HCT116 (cell line): ENCODE data around the gene TUT1. TPM values are rescaled to one million over a fixed set of nuclear protein-coding genes. Genes with fewer than 3 reads are reported as not detected.
"Not testable (repeated sequence)": the region's sequence is repeated elsewhere in the genome, so short reads cannot be mapped to it uniquely, and the experiment has no call there.

ENCODE experiments used
- ATAC-seq: fragments of 200-7000 bp; cut with Tn5 transposase; 2 replicates; pipeline ENCODE4 v1.9.1; 2020; ENCODE audit warnings: mild to moderate bottlenecking, moderate library complexity
- BruUV-seq: library from RNA; stranded (reverse); fragments of 400-500 nt; replicated peaks from 2 replicates; lab custom pipeline; 2021; lab: Mats Ljungman, UMichigan
- CTCF ChIA-PET: fragments of 300-600 bp; sonication (Branson Sonifier 250); formaldehyde crosslinking; loops from one replicate; lab custom pipeline; 2021; ENCODE audit warnings: antibody characterized with exemption; lab: Charles Lee
- POLR2A ChIA-PET: fragments of 300-600, 350-600 bp; sonication (Branson Sonifier 250); formaldehyde crosslinking; loops from one replicate; lab custom pipeline; 2021; ENCODE audit warnings: antibody characterized with exemption; lab: Charles Lee
- RAD21 ChIA-PET, 2 experiments: fragments of 300-600 bp; sonication (Branson Sonifier 250); formaldehyde crosslinking; loops; one replicate each; lab custom pipeline; 2023; ENCODE audit warnings: low total read pairs in 2 of 2; ENCODE audit not compliant: uncharacterized antibody in 2 of 2, unreplicated experiment in 2 of 2, low non-redundant PET in 1 of 2; lab: Charles Lee
- DNase-seq: peaks from one replicate; pipeline ENCODE4 v3.0.0-alpha.2; 2010; ENCODE audit warnings: low read depth, low spot score
- H2AFZ ChIP-seq: fragments of 200-600 bp; shearing (Covaris generic), sonication (generic); 2 replicates; pipeline ENCODE4 v1.6.1; 2017; ENCODE audit warnings: low read depth, mixed run types, mixed read lengths, antibody characterized with exemption, low read length; ENCODE audit not compliant: poor library complexity, severe bottlenecking
- H3K27ac ChIP-seq: 2 replicates; pipeline ENCODE4 v1.5.1; 2012; ENCODE audit warnings: low read depth, low read length
- H3K27me3 ChIP-seq: fragments of 200-600 bp; sonication (generic); 2 replicates; pipeline ENCODE4 v1.6.1; 2016; ENCODE audit warnings: mixed run types, low read length, mixed read lengths; ENCODE audit not compliant: insufficient read depth
- H3K36me3 ChIP-seq, 2 experiments: fragments of 200-500 bp in 1 of 2; fragments of 200-600 bp in 1 of 2; sonication (Bioruptor generic) in 1 of 2; sonication (generic) in 1 of 2; 2 replicates each; pipeline versions ENCODE4 v1.5.1 to v1.6.1; 2014 to 2016; ENCODE audit warnings: low read length in 2 of 2, inconsistent platforms in 1 of 2, mixed read lengths in 1 of 2, mixed run types in 1 of 2; ENCODE audit not compliant: insufficient read depth in 2 of 2, control insufficient read depth in 1 of 2
- H3K4me1 ChIP-seq, 2 experiments: fragments of 200-600 bp in 1 of 2; sonication (generic) in 1 of 2; 2 replicates each; pipeline versions ENCODE4 v1.5.1 to v1.6.1; 2012 to 2017; ENCODE audit warnings: low read length in 2 of 2, inconsistent platforms in 1 of 2, mild to moderate bottlenecking in 1 of 2, mixed read lengths in 1 of 2, mixed run types in 1 of 2, moderate library complexity in 1 of 2; ENCODE audit not compliant: insufficient read depth in 2 of 2, control insufficient read depth in 1 of 2
- H3K4me2 ChIP-seq: fragments of 200-600 bp; sonication (generic); 2 replicates; pipeline ENCODE4 v1.6.1; 2017; ENCODE audit warnings: mixed run types, low read length, mixed read lengths
- H3K4me3 ChIP-seq, 2 experiments: fragments of 200-600 bp in 1 of 2; sonication (generic) in 1 of 2; replicated peaks in 1 of 2; 2 replicates each; pipeline ENCODE4 v1.5.1; 2011 to 2016; ENCODE audit warnings: low read length in 2 of 2, control low read depth in 1 of 2, low read depth in 1 of 2, mild to moderate bottlenecking in 1 of 2, mixed read lengths in 1 of 2, mixed run types in 1 of 2
- H3K79me2 ChIP-seq: fragments of 200-600 bp; sonication (generic); 2 replicates; pipeline ENCODE4 v1.6.1; 2017; ENCODE audit warnings: mild to moderate bottlenecking, mixed run types, low read length, moderate library complexity, mixed read lengths; ENCODE audit not compliant: insufficient read depth
- H3K9ac ChIP-seq: fragments of 200-600 bp; sonication (generic); 2 replicates; pipeline ENCODE4 v1.6.1; 2016; ENCODE audit warnings: low read length, mixed read lengths
- H3K9me2 ChIP-seq: fragments of 200-600 bp; sonication (generic), shearing (Covaris generic); 2 replicates; pipeline ENCODE4 v1.6.1; 2017; ENCODE audit warnings: mixed run types, mild to moderate bottlenecking, moderate library complexity; ENCODE audit not compliant: insufficient read depth
- H3K9me3 ChIP-seq, 2 experiments: fragments of 200-500 bp in 1 of 2; fragments of 200-600 bp in 1 of 2; sonication (Bioruptor generic) in 1 of 2; sonication (generic) in 1 of 2; 2 replicates each; pipeline ENCODE4 v1.6.1; 2014 to 2017; ENCODE audit warnings: low read length in 2 of 2, mixed read lengths in 2 of 2, inconsistent platforms in 1 of 2, low read depth in 1 of 2, mild to moderate bottlenecking in 1 of 2, mixed run types in 1 of 2, moderate library complexity in 1 of 2; ENCODE audit not compliant: control insufficient read depth in 1 of 2, insufficient read depth in 1 of 2
- H4K20me1 ChIP-seq: fragments of 200-600 bp; sonication (generic), shearing (Covaris generic); 2 replicates; pipeline ENCODE4 v1.6.1; 2017; ENCODE audit warnings: mixed run types, mild to moderate bottlenecking, moderate library complexity; ENCODE audit not compliant: insufficient read depth
- ATF3 ChIP-seq: IDR thresholded peaks from 2 replicates; pipeline ENCODE4 v1.6.1; 2012
- CEBPB ChIP-seq: IDR thresholded peaks from 2 replicates; pipeline ENCODE4 v1.6.1; 2012; ENCODE audit warnings: low read depth
- ELF1 ChIP-seq: IDR thresholded peaks from 2 replicates; pipeline ENCODE4 v1.6.1; 2012; ENCODE audit warnings: low read depth, borderline replicate concordance
- JUND ChIP-seq: IDR thresholded peaks from 2 replicates; pipeline ENCODE4 v1.6.1; 2012
- POLR2AphosphoS5 ChIP-seq: IDR thresholded peaks from 2 replicates; pipeline ENCODE4 v1.6.1; 2011; ENCODE audit warnings: mild to moderate bottlenecking, low read depth, low read length, moderate library complexity
- SIN3A ChIP-seq: IDR thresholded peaks from 2 replicates; pipeline ENCODE4 v1.6.1; 2012; ENCODE audit warnings: low read depth
- SP1 ChIP-seq: IDR thresholded peaks from 2 replicates; pipeline ENCODE4 v1.6.1; 2012; ENCODE audit warnings: low read depth
- intact Hi-C: fragments of 100-400 bp; cut with micrococcal nuclease; formaldehyde crosslinking; loops from 2 replicates; pipeline ENCODE4 v1.10.0; 2022
- total RNA-seq: library from RNA; stranded (reverse); gene quantifications from one replicate; pipeline ENCODE4 v1.2.1, GENCODE V29; 2021; ENCODE audit not compliant: unreplicated experiment

TUT1 gene
- total RNA-seq, 1 experiment from 2014 or later: 49.0 TPM

GRCh38 chr11:62552485-62553079 is 38.7 kb downstream of the TUT1 start:
- H3K9ac ChIP-seq: peak overlapping the region; percentile 81
- H3K36me3 ChIP-seq: no peaks in the 10 kb centered on the region; a peak in 1 of 4 replicates
- DNase-seq (no peak), ATAC-seq (no peak)
- no peak overlapping the region for H2AFZ ChIP-seq
- peak overlapping the region; percentile 94 for H3K4me2 ChIP-seq
- ChIA-PET RAD21 (interaction anchor here (0.7 to 2.3 kb wide), 5 partner anchors 8 to 128 kb away, joined by 3 to 8 read pairs (median 6); no protein-coding TSS in a partner anchor), CTCF (interaction anchor here (1.0 to 3.8 kb wide), 5 partner anchors 9 to 158 kb away, joined by 3 to 39 read pairs (median 9); partner anchors contain the start of gene TUT1), POLR2A (interaction anchor here (0.8 to 2.1 kb wide), 15 partner anchors 8 to 289 kb away, joined by 3 to 15 read pairs (median 5); partner anchors contain the start of genes B3GAT3, C11orf98, CSKMT and EEF1G)
- H4K20me1 ChIP-seq: no peaks in the 10 kb centered on the region
- H3K9me3 ChIP-seq: no peaks in the 10 kb centered on the region
- intact Hi-C loops: no loop called here
- BruUV-seq: no TSS peak
- H3K4me3 ChIP-seq: peak overlapping the region; percentile 36 to 52
- TF ChIP-seq SP1 (no peak), ELF1 (no peak), CEBPB (no peak), SIN3A (no peak), JUND (no peak), ATF3 (no peak), POLR2AphosphoS5 (no peak)
- H3K79me2 ChIP-seq: peaks cover 6% of the 10 kb centered on the region
- peaks cover 70 to 87% of the 10 kb centered on the region in 2 experiments for H3K4me1 ChIP-seq
- no peaks in the 10 kb centered on the region for H3K27me3 ChIP-seq
- H3K27ac ChIP-seq: peak overlapping the region; percentile 99
- no peaks in the 10 kb centered on the region for H3K9me2 ChIP-seq

- H3K9me3 ChIP-seq, H3K4me2 ChIP-seq, intact Hi-C loops, H3K36me3 ChIP-seq, H3K9me2 ChIP-seq, RAD21 ChIA-PET, H3K27me3 ChIP-seq, DNase-seq, ATAC-seq, H4K20me1 ChIP-seq, H3K4me3 ChIP-seq, BruUV-seq, H2AFZ ChIP-seq, H3K9ac ChIP-seq, POLR2A ChIA-PET, H3K27ac ChIP-seq: not testable (repeated sequence)
- CTCF ChIA-PET: interaction anchor here (1.7 to 2.0 kb wide), 2 partner anchors 10 to 156 kb away, joined by 4 to 8 read pairs; no protein-coding TSS in a partner anchor
- Histone ChIP-seq H3K4me1 (peaks cover 56 to 74% of the 10 kb centered on the region in 2 experiments), H3K79me2 (peaks cover 14% of the 10 kb centered on the region)
Measured at GRCh38 chr11:62550478-62550877, 40.8 kb downstream of the TUT1 start.
